Right lobe of liver (tissue), 4 donors: ENCODE results near the gene ADCK2.

Experiments used
- POLR2A ChIP-seq: fragments of 450-650 bp; IDR thresholded peaks from one replicate; pipeline ENCODE4 v1.6.1; 2017; ENCODE audit warnings: antibody characterized with exemption, mild to moderate bottlenecking
- TF ChIP-seq, protein P1 (sequence below), 4 donors: fragments of 200-600 bp in 3 of 4; fragments of 450-650 bp in 1 of 4; IDR thresholded peaks; one replicate each; pipeline versions ENCODE4 v1.5.1 to v1.8.0; 2016 to 2022; ENCODE audit warnings: antibody characterized with exemption in 4 of 4, mild to moderate bottlenecking in 2 of 4
- donor health status: DM: no; HTN: no; CAD: no.
- donor health status: DM: no; HTN: no; CAD: no.
- donor health status: DM: no; HTN: yes; CAD: no.

GRCh38 chr7:140653319-140654108 lies 19.2 kb upstream of the ADCK2 start:
- TF ChIP-seq, protein P1, sequence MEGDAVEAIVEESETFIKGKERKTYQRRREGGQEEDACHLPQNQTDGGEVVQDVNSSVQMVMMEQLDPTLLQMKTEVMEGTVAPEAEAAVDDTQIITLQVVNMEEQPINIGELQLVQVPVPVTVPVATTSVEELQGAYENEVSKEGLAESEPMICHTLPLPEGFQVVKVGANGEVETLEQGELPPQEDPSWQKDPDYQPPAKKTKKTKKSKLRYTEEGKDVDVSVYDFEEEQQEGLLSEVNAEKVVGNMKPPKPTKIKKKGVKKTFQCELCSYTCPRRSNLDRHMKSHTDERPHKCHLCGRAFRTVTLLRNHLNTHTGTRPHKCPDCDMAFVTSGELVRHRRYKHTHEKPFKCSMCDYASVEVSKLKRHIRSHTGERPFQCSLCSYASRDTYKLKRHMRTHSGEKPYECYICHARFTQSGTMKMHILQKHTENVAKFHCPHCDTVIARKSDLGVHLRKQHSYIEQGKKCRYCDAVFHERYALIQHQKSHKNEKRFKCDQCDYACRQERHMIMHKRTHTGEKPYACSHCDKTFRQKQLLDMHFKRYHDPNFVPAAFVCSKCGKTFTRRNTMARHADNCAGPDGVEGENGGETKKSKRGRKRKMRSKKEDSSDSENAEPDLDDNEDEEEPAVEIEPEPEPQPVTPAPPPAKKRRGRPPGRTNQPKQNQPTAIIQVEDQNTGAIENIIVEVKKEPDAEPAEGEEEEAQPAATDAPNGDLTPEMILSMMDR (IDR thresholded peaks at IDR 0.05), result peak; percentile 85 to 96 (median 86)
- no peak for TF ChIP-seq POLR2A
